Left colon (tissue), 2 donors: ENCODE results near the gene ATP9A. TPM values are rescaled to one million over a fixed set of nuclear protein-coding genes. Genes with fewer than 3 reads are reported as not detected.
"Not testable (repeated sequence)": the region's sequence is repeated elsewhere in the genome, so short reads cannot be mapped to it uniquely, and the experiment has no call there.

Experiments
- ATAC-seq: fragments of 200-7000 bp; cut with Tn5 transposase; one replicate; pipeline ENCODE4 v1.9.1; 2020; ENCODE audit warnings: mild to moderate bottlenecking, moderate library complexity
- DNase-seq, 2 donors: peaks; one replicate each; pipeline ENCODE4 v3.0.0-alpha.2; 2020
- intact Hi-C, 2 donors: fragments of 100-400 bp; cut with DNase I in 1 of 2; cut with micrococcal nuclease in 1 of 2; formaldehyde crosslinking; loops; one replicate each; pipeline versions ENCODE4 v1.11.2 to v1.14.0; 2022; cut with DNase I, micrococcal nuclease
- total RNA-seq, 2 donors: library from RNA; stranded (reverse); fragmentation: NEBNext Ultra II Directional; extraction: Animal tissue kit (Norgen Biotek cat#: 25700); gene quantifications; one replicate each; pipeline ENCODE4 v1.2.1, GENCODE V29; 2021
- donor health status: DM: no; HTN: no; CAD: no.
- donor health status: DM: yes; HTN: yes; CAD: no.

Gene ATP9A
- total RNA-seq, 2 donors from 2014 or later, result 66.8 to 90.1 TPM

DNA sequence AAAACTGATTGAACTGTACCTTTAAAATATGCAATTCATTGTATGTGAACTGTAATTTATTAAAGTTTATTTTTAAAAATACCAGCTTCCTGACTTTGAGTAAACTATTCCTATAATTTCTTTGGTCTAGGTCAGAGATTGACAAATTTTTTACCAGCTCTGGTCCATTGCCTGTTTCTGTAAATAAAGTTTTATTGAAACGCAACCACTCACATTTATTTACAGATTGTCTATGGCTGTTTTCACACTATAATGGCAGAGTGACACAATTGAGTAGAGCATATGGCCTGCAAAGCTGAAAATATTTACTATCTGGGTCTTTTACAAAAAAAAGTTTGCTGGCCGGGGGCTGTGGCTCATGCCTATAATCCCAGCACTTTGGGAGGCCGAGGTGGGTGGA lies 192.7 kb downstream of the ATP9A start:
- no peak for ATAC-seq
- DNase-seq, result no peak
- intact Hi-C loops, result no loop called here

DNA sequence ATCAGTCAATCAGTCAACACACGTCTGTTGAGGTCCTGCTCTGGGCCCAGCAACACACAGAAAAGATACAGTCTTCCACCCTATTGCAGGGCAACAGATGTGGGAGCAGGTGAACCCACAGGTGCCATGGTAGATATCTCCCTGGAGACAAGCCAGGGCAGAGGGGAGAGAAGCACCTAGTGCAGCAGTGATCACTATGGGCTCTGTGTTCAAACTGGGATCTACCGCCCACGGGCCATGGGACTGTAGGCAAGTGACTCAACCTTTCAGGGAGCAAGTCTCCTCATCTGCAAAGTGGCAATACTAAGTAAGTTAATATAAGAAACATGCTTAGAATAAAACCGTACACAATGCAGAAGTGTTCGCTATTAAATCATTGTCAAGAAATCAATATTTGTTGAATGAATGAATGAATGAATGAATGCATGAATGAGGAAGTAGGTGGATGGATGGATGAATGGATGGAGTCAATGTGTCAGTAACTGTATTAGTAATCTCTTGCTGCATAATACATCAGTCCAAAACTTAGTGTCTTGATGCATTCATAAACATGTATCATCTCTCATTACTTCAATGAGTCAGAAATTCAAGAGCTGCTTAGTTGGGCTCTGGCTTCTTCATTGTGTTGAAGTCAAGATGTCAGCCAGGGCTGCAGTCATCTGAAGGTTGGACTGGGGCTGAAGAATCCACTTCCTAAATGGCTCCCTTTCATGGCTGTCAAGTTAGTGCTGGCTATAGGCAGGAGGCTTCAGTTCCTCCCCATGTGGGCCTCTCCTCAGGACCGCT lies 193.7 kb downstream of the ATP9A start:
- intact Hi-C loops, result no loop called here
- ATAC-seq, result no peak

DNA sequence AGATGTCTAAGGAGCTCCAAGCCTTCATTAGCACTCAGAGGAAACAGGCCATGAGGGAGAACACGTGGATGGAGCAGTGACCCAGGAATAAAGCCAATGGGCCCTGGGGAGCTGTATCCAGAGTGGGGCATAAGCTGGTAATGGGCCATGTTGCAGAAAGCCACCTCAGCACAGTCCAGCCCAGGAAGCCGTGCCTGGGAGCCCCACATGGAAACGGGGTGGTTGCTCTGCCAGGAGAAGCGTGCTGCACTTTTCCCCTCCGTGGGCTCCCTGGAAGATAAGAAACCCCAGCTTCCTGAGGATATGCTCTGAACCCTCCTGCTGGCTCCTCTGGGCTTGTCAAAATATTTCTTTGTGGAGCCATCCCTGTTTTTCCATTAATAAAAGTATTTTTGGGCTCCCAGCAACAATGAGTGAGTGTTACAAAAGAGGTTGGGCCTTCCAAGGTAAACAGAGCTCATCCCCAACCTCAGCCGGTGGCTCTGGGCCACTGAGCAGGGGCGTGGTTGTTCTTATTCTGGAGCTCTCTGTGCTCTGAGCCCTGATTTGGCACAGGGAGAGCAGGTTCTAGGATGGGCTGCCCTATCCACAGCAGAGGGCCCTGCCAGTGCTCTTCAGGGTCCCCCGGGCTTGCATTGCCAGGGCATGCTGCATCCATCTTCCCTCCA lies 194.5 kb downstream of the ATP9A start:
- no peak for DNase-seq
- intact Hi-C loops, result no loop called here
- ATAC-seq, result no peak

More for the DNA sequence above, 193.7 kb downstream of the ATP9A start:
- no peak for DNase-seq

DNA sequence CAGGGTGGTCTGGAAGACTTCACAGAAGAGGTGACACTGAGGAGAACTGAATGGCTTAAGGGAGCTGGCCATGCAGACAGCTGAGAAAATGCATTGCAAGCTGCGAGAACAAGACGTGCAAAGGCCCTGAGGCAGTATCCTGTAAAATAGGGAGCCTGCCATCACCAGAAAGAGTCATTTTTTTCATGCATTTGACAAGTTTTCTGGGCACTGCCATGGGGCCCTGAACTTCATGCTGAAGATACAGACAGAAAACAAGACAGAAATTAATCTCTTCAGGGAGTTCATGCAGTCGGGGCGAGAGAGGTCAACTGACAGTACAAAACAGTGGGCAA lies 196.8 kb downstream of the ATP9A start:
- intact Hi-C loops, result no loop called here
- ATAC-seq, result no peak
- DNase-seq, result no peak

DNA sequence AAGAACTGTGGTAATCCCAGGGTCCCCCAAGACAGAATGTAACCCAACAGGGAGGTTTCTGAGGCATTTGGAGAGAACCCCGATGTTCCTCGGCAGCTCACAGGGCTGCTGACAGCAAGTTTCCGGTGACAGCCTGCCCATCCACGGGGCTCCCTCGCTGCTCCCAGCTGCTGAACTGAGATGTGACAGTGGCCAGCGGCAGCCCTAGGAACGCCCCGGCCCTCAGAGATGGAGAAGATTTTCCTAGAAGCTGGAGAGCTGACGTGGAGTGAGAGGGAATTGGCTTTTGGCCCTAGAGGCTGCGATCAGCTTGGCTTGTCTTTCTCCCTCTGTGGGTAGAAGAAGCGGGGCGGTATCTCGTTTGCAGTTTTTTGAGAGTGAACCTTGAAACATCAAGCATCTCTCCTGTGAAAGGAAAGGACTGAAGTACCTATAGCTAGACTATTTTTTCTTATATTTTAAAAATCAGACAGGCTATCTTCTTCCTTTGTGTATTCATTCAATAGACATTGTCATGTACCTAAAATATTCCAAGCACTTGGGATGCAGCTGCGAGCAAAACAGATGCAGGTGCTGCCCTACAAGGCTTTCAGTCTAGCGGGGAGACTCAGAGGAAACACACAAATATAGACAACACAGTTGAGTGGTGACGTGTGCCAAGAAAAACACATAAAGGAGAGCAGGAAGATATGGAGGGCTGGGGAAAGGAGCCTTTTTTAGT lies 197.3 kb downstream of the ATP9A start:
- ATAC-seq (no peak), DNase-seq (peak in 1 of 2 donors; percentile 9)
- intact Hi-C loops, result no loop called here

DNA sequence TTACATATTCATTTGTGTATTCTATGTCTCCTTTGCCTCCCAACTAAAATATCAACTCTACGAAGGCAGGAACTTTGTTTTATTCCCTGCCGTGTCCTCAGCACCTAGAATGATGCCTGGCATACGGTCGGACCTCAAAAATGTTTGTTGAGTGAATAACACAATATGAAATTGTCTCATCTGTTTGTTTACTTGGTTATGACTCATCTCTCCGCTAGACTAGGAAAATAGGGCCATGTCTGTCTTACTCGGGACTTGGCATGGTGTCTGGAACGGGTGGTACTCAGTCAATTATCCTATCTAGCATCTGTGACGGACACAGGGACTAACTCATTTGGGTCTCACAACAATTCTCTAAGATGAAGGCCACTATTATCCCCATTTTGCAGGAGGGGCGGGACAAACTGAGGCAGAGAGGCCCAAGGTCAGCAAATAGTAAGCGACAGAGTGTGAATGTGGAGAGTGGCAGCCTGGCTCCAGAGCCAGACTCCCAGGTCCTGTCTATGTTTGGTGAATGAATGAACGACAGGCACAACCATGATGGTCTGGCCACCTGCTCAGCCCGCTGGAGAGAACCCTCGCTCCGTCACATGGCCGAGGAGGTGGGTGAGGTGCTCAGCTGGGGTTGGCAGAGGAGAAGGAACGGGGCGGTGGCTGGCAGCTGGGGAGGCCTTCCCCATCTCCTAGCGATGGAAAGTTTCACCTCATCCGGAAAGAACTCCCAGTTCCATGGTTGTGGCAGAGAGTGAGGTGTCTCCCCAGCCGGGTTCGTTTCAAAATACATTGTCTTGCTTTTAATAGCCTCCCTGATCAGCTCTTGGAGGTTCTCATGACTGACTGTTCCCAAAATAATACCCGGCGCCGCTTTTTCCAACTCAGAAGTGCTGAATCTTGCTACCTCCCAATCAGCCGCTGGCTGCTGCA lies 198.1 kb downstream of the ATP9A start:
- ATAC-seq, result no peak
- no peak for DNase-seq
- intact Hi-C loops, result no loop called here

DNA sequence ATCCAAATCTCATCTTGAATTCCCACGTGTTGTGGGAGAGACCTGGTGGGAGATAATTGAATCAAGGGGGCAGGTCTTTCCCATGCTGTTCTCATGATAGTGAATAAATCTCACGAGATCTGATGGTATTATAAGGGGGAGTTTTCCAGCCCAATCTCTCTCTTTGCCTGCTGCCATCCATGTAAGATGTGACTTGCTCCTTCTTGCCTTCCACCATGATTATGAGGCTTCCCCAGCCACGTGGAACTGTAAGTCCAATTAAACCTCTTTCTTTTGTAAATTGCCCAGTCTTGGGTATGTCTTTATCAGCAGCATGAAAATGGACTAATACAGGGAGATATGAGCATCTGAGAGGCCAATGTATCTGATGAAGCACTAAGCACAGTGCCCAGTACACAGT lies 199.7 kb downstream of the ATP9A start:
- ATAC-seq, intact Hi-C loops, DNase-seq: not testable (repeated sequence)

DNA sequence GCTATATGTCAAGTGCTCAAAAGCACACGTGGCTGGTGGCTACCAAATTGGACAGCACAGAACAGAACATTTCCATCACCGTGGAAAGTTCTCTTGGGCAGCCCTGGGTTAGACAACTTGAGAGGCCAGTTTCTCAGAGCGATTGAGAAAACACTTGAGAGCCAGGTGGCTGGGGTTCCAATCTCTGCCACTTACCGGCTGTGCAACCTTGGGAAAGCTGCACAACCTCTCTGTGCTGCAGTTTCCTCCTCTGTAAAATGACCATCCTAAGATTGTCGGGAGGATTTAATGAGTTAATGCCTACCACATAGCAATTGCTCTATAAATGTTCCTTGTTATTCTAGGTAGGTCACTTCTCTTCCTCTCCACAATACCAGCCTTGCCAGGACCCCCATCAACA lies 200.6 kb downstream of the ATP9A start:
- intact Hi-C loops, result no loop called here
- ATAC-seq, result no peak
- DNase-seq, result no peak

DNA sequence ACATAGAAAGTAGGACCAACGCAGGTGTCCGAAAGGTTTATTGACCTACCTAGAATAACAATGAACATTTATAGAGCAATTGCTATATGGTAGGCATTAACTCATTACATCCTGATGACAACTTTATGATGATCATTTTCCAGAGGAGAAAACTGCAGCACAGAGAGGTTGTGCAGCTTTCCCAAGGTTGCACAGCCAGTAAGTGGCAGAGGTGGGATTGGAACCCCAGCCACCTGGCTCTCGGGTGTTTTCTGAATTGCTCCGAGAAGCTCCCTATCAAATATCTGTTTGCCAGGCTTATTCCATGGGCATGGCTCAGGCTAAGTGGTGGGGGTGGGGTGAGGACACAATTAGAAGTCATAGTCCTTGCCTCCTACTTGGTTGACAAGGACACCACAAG lies 201.6 kb downstream of the ATP9A start:
- intact Hi-C loops, result no loop called here
- DNase-seq, result no peak
- ATAC-seq, result no peak

DNA sequence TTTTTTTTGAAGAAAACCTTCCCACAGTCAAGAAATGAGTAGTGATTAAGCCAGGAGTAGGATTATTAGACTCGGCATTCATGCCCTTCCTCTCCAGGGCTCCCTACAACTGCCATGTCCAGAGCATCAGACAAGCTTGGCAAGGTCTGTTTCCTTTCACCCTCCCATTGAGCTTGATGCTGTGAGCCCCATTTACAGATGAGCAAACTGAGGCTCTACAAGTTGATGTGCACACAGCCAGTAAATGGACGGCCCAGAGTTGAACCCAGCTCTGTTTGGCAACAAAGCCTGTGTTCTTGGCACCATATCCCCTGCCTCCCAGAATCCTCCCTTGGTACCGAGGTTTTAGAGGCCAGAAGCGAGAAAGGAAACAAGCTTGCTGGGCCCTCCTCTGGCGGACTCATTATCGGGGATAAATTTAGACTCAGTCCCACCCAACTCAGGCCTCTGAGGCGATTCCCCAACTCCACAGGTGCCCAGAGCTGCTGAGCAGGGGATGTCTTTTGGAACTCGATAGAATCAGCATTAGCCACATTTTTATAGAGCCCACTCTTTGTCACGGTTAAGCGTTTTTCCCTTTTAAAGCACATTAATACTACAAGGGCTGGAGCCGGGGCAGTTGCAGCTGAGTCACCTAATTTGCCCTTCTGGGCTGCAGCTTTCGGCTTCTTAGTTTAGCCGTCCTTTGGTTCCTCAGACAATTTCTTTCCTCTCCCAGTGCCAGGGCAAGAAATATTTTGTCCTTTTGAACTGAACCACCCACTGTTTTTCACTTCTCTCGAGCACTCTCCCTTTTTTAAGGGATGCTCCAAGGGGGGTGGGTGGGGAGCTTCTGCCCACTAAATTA lies 202.7 kb downstream of the ATP9A start:
- no peak for DNase-seq
- ATAC-seq, result no peak
- intact Hi-C loops, result no loop called here

DNA sequence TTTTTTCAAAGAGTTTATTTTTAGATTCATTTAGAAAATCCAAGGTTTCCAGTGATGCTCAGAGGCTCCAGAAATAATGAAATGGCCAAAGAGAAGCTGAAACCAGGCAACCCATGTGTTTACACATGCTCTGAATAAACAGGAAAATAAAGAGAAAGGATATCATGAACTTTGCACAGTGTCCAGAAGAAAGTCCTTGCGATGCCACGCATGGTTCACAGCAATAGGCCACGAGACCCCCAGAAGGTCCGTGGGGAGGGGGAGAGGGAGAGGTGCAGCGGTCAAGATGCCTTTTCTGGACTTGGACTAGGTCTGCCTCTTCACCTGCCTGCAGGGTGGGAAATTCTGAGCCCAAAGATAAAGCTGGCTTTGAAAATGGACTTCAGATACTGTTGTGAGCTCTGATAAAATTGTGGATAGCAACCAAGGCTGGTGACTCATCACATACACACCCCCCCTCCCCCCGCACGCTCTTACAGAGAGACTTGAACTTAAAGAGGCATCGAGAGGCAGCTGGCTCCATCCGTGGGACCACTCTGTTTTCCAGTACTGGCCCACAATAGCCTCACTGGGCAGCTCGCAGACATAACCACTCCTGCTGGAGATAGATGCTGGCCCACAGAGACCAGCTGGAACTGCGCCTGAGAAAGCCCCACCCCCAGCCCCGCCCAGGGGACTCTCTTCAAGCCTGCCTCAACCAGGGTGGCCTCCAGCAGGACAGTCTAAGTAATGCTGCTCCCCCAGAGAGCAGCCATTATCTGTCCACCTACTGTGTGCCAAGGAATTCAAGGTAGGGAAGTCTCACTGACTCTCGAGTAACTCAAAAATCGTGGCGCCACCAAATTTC lies 204.5 kb downstream of the ATP9A start:
- intact Hi-C loops, result no loop called here
- ATAC-seq (peak; percentile 38), DNase-seq (peak; percentile 39 to 42)

DNA sequence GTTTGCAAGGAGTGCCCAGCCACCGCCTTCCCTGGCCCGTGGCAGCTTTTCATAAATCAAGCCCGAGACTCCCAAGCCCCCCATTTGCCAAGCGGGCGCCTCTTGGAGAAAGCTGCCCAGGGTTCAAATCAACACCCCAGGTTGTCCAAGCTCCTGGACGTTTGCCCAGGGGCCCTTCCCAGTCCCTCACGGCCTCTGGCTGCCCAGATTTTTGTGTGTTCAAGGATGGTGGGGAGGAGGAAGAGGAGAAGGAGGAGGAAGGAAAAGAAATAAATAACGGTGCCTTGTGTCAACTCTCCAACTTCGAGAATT lies 205.1 kb downstream of the ATP9A start:
- intact Hi-C loops, result no loop called here
- ATAC-seq (no peak), DNase-seq (no peak)

DNA sequence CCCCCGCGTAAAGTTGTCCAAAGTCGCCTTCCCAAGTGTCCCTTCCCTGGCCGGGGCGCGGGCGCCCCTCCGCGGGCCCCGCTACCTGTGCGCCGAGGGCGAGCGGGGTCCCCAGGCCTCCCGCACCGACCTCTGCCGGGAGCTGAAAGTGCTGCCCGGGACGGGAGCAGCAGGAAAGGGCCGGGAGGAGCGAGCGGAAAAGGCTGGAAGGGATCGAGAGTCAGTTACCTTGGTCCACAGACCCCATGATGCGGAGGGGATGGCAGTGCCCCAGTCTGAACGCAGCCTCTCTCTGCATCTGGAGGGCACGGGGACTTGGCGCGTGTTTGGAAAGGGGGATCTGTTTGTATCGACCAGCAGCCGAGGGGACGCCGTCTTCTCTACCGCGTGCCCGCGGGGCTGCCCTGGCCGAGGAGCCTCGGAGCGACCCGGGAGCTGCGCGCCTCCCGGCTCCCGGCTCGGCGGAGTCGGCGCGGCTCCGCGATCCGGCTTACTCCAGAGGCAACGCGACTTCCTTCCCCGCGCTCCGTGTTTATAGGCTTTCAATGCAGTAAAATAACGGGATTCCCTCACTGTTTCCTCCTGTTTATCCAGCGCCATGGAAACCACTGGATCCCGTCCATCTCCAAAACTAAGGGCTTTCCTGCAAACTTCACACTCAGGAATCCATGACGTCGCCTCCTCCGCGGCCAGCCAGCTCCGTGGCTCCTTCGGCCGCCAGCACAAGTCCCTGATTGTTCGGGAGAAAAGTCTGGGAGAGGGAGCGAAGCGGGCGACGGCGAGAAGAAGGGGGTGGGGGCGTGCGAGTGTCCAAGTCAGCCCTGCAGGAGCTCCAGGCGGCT lies 205.6 kb downstream of the ATP9A start:
- ATAC-seq, result peak; percentile 78
- peak; percentile 52 to 60 for DNase-seq
- intact Hi-C loops, result no loop called here

DNA sequence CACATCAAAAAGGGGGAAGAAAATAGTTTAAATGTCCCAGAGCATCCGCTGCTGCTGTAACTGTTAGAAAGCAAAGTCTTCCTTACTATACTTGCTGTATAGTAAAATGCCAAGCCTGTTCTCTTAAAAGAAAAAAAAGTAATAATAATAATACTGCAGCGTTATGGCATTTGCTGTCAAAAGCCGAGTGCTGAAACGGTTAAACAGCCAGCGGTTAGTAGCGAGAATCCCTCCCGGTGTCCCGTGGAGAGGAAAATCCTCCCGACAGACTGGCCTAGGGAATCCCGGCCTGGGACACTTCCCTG lies 206.2 kb downstream of the ATP9A start:
- no peak for ATAC-seq
- no peak for DNase-seq
- intact Hi-C loops, result no loop called here

DNA sequence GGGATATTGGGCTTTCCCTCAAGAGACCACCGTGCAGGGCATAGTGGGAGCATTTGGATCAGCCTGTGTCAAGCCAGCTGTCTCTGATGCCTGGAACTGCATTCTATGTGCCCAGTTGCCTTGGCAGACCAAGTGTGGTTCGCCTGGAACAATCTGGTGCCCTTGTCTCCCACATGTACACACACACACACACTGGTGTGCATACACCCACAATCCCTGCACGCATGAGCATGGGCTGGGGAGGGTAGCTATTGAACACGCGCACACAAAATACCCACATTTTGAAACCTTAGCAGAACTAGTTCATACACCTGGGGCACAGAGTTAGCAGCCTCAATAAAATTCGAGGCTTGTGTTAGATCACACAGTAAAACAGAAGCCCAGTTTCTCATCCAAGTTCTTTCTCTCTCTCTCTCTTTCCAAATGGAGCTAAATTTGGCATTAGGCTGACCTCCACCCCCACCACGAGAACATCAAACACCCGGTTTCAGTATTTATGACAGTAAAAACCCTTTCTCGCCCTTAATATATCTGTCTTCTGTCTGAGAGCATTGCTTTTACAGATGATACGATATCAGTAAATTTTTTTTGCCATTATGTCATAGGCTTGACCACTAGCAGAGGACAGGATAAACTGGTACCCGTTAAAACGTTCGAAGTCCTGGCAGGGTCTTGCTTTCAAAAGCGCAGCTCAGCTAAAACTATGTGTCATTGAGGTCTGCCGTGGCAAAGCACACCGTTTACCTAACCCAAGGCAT lies 207.5 kb downstream of the ATP9A start:
- DNase-seq (no peak), ATAC-seq (no peak)
- intact Hi-C loops, result no loop called here

DNA sequence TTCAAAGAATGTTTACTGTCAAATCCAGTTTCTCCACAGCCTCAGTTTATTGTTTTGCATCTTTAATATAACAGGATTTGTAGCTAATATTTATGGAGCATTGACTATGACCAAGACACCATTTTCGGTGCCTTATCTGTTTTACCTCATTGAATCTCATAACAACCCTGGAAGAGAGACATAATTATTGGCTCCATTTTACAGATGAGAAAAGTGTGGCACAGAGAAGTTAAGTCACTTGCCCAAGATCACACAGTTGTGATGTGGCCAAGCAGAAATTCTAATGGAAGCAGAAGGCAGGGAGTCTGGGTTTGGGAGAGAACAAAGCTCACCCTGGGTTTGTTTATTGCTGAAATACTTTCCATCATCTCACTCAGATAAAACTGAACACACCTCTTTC lies 208.1 kb downstream of the ATP9A start:
- intact Hi-C loops, result no loop called here
- no peak for ATAC-seq
- DNase-seq, result no peak
